Stimulated activated CD4-positive, alpha-beta T cell treated with anti-CD3 and anti-CD28 coated beads, Interleukin-1b, Interleukin-23, amount 100 ng/mL, for 48 hours (primary cell): ENCODE data around the gene FEM1B.

Source experiments
- DNase-seq: peaks from one replicate; pipeline ENCODE4 v3.0.0-alpha.2; 2020

Gene FEM1B

DNA sequence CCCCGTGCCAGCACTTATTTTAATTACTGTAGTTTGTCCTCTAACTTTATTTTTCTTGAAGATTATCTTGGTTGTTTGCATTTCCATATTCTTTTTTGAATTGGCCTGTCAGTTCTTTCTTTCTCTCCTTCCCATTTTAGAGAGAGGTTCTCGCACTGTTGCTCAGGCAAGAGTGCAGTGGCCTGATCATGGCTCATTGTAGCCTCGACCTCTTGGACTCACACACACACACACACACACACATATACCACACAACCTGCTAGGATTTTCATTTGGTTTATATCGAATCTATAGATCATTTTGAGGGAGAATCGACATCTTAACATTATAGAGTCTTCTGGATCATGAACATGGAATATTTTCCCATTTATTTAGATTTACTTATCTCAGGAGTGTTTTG is 8.7 kb downstream of the FEM1B start:
- DNase-seq = no peak

DNA sequence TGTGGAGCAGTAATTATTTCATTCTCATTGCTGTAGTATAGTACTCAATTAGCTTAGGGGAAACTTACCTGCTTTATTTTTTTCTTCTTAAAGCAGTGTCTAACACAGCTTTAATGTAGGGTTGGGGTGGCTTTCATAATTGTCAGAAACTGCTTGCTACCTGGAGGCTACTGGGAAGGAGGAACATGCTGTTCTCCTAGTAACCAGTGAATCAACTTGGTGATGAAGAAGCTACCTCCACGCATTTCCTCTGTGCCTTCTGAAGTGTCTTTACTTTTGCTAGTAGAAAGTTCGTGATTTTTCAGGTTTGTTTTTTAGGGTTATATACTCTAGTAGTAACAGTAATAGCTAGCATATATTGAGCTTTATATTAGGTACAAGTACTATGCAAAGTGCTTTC is 11.5 kb downstream of the FEM1B start:
- DNase-seq = no peak

DNA sequence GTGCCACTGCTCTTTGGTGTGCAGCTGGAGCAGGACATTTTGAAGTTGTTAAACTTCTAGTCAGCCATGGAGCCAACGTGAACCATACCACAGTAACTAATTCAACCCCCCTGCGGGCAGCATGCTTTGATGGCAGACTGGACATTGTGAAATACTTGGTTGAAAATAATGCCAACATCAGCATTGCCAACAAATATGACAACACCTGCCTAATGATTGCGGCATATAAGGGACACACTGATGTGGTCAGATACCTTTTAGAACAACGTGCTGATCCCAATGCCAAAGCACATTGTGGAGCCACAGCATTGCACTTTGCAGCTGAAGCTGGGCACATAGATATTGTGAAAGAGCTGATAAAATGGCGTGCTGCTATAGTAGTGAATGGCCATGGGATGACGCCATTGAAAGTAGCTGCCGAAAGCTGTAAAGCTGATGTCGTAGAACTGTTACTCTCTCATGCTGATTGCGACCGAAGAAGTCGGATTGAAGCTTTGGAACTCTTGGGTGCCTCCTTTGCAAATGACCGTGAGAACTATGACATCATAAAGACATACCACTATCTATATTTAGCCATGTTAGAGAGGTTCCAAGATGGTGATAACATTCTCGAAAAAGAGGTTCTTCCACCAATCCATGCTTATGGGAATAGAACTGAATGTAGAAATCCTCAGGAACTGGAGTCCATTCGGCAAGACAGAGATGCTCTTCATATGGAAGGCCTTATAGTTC is 12.2 kb downstream of the FEM1B start:
- no peak for DNase-seq

DNA sequence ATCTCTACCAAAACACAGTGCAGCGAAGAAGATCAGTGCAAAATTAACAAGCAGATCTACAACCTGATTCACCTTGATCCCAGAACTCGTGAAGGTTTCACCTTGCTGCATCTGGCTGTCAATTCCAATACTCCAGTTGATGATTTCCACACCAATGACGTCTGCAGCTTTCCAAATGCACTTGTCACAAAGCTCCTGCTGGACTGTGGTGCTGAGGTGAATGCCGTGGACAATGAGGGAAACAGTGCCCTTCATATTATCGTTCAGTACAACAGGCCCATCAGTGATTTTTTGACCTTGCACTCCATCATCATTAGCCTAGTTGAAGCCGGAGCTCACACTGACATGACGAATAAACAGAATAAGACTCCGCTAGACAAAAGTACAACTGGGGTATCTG is 13.2 kb downstream of the FEM1B start:
- no peak for DNase-seq

DNA sequence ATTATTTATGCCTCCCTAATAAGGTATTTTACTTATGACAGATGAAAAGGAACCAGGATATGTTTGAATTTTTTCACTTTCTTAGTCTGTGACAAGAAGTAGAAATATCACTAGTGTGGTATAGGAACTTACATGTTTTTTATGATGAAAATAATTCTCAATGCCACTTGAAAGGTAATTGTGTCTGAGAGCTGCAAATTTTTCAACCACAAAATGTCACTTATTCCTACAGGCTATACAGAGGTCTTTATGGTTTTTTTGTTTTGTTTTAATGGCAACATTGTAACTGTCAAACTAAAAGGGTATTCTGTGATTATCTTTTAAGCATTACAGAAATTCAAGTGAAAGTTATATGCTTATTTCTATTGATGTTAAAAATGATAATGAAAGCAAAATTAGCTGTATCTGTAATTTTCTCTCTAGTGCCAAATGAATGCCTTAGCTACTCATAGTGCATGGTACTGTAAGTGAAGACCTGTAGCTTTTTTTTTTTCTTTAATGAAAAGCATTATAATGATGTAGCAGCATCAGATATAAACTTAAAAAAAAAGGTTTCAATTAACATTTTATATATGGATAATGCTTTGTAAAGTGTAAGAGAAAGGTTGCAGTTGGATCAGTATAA is 14.7 kb downstream of the FEM1B start:
- DNase-seq = no peak

DNA sequence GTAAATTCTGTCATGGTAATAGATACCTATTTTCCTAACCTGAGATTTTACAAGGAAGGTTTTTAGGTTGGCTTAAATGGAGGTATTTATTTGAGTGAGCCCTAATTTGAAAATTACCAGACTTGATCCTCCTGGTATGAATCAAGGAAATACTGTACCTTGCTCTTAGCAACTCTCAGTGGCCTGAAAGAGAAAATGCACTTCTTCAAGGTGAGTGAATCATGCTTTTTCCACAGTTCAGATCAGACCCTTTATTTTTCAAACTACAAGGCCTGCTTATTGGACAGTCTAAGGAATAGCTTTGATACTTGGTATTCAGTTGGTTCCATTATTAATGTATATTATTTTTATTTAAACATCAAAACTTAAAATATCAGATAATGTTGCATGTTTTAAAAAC is 15.4 kb downstream of the FEM1B start:
- no peak for DNase-seq

DNA sequence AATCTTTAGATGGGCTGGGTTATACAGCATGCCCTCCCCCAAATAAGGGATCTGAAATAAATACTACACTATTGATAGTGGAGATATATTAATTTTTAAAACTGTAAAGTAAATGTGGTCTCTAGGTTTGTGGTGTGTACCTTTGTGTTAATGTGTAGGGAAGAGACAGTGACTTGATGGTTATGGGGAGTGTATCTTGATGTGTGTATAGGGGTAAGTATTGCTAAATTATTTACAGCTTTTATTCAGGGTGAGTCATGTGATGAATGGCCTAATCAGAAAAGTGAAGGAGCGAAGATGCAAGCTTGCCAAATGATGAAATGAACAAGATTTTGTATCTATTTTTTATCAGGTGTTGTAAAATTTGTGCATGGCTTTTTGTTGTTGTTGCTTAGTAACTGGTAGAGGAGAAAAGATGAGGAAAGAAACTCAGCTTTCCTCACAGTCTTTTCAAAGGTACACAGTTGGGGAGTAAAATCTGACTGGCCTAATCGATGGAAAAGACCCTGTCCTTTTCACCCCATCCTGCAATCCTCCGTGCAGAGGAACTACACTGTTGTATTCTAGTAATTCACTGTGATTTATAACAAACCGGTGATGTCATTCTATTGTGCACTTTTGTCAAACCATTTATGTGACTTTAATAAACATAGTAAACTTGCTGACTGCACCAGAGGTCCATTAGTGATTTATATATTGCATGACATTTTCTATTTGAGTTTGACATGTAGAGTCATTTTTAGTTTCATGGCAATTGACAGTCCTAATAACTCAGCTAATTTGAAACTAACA is 17.7 kb downstream of the FEM1B start:
- DNase-seq = no peak

DNA sequence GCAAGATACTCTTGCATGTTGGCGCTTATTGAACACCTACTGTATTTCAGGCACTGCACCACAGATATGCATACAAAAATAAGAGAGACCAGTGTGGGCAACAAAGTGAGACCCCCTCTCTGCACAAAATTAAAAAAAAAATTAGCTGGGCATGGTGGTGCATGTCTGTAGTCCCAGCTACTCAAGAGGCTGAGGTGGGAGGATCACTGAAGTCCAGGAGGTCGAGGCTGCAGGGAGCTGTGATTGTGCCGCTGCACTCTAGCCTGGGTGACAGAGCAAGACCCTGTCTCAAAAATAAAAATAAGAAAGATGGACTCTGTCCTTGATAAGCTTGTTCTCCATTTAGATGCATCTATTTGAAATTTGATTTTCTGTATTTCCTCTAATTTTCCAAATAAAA is 20.8 kb downstream of the FEM1B start:
- DNase-seq = no peak

DNA sequence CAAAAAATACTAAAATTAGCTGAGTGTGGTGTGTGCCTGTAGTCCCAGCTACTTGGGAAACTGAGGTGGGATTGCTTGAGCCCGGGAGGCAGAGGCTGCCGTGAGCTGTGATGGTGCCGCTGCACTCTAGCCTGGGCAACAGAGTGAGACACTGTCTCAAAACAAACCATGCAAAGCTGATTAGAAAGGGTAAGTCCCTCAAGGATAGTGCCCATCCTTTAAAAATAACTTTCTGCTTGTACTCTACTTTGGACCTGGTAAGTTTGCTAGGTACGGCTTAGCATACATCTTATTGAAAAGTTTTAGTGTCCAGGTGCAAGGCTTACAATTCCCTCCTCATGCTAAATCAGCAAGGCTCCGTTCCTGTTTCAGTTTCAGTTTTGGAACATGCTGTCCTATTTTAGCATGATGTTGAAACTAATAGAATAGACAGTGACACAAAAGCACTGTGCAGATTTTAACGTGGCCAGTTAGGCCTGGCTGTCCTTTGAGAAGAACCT is 21.4 kb downstream of the FEM1B start:
- no peak for DNase-seq

DNA sequence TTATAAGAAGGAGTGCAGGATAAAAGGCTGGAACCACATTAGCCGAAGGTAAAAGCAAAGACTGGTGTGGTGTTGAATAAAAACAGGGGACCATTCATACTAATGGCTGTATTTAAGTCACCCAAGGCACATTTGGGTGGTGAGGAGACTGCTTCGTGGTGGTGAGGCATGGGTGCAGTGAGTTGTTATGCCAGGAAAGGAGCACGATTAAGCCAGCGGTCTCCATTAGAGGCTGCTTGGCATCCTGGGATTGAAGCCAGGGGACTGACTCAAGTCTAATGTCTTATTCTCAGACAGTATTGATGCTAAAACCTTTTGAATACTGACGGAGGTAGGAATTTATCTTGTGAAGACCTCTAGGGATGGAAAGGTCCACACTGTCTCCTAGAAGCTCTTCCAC is 21.9 kb downstream of the FEM1B start:
- no peak for DNase-seq

DNA sequence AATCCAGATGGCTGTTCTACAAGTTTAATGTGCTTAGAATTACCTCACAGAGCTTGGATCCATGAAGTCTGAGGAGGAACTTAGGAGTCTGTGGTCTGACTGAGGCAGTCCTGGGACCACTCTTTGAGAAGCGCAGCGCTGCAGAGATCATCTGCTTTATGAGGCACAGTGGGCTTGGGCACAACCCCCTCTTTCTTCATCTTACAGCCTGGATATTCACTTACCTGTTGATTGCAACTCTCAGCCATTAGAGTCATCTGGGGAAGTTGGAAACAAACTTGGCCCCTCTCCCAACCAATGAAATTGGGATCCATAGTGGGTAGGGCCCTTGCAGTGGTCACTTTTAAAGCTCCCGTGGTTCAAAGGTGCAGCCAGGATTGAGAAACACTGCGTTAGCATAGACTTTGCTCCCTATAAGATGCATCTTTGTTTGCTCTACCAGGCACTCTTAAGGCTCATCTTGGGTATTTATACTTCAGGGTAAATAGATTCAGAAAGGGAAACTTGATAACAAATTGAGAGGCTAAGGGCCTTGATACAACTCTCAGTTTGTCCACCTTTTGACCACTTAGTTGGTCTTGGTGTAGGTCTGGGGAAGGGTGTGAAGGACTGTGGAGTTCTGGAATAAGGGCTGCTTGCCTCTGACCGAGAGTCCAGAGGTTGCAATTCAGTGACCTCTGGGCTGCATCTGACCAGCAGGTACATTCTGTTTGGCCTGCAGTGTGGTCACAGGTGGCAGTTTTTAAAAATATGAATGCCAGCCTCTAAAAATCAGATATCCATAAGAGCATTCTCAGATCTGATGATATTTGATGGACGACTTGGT is 22.8 kb downstream of the FEM1B start:
- no peak for DNase-seq

DNA sequence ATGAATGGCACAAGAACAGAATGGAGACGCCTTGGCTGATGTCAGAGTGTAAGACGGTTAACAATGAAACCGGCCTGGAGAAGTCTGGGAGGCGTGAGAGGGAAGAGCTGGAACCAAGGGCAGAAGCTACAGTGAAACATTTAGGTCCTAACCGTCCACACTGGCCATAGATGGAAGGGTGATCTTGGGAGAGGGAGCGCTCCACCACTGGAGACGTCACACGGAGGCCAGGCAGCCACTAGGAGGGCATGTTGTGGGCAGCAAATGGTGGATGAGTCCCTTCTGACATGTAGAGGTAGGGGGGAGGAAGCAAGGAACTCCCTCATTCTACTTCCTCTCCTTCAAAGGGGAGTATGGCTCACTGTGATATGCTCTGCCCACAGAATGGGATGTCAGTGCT is 23.8 kb downstream of the FEM1B start:
- DNase-seq = no peak

DNA sequence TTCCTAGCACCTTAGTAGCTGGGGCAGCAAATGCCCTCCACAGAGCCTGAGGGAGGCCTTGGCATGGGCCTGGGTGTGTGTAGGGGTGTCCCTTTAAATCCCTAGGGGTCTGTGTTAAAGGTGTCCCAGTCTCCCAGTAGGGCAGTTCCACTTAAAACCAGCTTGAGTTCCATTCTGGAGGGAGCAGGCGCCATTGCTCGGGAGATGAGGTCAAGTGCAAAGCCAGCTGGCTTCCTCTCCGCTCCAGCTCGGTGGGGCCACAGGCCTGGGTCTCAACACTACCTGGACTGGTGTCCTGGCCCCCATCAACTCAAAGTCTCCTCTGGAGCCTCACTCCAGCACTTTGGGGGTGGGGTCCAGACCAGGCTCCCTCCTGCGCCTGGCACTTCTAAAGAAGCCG is 25.2 kb downstream of the FEM1B start:
- no peak for DNase-seq

DNA sequence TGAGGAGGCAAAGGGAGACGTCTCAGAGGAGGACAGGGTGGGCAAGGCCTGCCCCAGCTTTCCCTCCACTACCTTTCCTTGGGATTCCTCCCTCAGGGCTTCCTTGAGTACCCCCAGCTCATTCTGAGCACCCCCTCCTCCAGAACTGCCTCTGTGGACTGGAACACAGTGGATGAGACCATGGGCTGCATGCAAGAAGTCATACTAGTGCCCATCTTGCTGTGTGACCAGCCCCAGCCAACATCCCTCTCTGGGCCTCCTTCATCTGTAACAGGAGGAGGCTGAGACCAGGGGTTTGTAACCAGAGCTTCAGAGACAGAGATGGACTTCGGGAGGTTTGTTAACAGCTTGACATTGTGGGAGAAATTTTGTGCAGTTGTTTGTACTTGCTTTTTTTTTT is 25.6 kb downstream of the FEM1B start:
- DNase-seq = no peak

DNA sequence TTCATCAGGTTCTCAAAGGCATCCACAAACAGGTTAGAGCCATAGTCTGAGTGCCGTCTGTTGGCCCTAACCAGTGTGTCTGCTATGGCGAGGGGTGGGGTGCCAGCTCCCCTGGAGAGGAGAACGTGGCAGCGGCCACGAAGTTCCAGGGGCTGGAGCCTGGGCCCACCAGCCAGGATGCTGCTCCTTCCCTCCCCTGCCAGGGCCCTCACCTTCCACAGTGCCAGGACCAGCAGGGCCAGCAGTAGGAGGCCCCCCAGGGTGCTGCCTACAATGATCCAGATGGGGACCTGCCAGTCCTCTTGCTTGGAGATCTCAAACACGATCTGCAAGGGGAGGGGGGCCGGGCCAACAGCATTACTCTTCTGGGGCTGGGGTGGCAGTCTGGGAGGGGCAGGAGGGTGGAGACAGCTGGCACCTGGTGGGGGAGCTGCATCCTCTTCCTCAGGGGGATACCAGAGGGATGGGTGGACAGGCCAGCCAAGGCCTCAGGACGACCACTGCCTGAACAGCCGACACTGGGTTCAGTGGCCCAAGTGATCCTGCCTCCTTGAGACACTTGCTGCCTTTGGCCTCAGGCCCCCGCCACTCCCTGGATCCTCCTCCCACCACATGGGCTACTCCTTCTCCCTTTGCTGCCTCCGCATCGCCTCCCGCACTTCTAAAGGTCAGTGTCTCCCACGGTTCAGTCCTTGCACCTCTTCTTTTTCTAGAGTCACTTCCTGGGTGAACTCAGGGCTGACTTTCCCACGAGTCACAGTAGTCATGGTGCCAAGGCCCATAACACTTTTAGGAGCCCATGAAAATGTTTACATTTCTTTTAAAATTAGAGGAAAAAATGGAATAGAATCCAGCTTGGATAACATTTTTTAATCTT is 26.3 kb downstream of the FEM1B start:
- DNase-seq = no peak

DNA sequence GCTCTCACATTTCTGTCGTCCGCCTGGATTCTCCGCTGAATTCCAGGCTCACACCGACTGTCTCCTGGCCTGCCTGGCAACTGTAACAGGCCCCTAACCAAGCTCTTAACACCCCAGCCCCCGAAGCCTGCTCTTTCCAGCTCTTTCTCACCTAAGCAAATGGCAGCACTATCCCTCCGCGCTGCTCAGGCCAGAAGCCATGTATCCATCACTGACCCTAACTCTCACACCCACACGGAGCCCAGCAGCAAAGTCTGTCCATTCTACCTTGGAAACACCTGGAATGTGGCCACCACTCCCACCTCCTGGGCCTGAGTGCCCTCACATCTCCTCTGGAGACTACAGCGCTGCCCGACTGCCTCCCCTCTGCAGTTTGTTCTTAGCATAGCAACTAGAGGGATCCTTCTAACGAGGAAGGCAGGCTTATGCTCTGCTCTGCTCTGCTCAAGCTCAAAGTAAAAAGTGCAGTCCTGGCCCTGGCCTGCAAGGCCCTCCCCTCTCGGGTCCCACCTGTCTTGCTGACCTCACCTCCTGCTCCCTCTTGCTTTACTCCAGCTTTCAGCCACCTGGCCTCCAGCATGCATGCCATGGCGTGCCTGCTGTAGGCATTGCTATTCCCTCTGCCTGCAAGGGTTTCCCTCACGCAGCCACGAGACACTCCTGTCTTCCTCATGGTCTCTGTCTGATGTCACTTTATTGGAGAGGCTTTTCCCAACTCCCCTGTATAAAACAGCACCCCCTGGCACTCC is 27.2 kb downstream of the FEM1B start:
- no peak for DNase-seq

DNA sequence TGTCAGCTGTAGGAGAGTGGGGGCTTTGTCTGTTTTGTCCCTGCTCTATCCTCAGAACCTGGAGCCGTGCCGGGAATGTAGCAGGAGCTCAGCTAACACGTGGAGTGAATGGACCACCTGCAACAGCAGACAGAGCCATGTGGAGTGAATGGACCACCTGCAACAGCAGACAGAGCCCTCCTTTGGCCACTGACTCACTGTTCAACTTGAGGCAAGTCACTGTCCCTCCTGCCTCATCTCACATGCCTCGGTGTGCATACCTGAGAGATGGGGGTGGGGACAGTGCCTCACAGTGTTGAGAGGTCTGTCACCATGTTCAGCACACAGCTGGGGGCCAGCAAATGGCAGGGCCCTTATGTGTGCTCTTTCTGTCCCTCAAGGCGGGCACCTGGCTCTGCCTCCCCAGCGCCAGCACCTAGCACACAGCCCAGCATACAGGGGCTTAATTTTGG is 27.9 kb downstream of the FEM1B start:
- no peak for DNase-seq

DNA sequence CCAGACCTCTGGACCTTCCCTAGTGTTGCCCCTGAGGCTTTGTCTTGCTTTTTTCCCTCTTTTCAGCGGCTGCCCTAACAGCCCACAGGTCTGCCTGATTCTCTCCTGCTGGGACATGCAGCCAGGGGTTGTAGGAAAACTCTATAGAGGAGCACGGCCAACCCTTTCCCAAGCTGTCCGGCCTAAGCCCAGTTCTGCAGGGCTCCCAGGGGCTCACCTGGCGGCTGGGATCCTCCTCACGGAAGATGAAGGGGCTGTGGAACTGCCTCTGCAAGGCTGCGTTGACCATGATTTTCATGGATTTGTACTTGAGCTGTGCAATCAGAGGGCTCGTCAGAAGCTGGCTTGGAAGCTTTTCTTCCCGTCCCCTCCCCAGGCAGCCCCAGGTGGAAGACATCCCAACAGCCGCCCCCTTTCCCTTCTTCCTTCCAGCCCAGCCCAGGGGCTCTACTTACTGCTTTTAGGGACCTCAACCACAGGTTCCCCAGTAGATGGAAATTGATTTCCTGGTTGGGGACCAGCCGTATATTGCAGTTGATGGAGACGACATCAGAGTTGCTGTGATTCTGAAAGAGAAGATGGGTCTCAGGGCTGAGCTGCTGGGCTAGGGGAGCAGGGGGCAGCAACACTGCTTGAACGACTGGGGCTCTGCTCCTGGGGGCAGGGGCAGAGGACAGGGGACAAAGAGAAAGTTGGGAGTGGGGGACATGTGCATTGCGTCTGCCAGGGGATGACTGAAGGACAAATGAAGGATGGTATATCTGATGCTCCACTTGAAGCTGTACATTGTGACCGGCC is 29.8 kb downstream of the FEM1B start:
- DNase-seq = no peak

DNA sequence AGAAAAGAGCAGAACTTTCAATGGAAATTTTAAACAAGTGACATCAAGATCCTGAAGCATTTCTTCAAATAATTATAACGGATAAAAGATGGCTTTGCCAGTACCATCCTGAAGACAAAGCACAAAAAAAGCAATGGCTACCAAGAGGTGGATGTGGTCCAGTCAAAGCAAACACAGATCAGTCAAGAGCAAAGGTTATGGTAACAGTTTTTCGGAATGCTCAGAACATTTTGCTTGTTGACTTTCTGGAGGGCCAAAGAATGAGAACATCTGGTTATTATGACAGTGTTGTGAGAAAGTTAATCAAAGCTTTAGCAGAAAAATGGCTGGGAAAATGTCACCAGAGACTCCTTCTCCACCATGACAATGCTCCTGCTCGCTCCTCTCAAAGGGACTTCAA is 31.5 kb downstream of the FEM1B start:
- DNase-seq = no peak

DNA sequence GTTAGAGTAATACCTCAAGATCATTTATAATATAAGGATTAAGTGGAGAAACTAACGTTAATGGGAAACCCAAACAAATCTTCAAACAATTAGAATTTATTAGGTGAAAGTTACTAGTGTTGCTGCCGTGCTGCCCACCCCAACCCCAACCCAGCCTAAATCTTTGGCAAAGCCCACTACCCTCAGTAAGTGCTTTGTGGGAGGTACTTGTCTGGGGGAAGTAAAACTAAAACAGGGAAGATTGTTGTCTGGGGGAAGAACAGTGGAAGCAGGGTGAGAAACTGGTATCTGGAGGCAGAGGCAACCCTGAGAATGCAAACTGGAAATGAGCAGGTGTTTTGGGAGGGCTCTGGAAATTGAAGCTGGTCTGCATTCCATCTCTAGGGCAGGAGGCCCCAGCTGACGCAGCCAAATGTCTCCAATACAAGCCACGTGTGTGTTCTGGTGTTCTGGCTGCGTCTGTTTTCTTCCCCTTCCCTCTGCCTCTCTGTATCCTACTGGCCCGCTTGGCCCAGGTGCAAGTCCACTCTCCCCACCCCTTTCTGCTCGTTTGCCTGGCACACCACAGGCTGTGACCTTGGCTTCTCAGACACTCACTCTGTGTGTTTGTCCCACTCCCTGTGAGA is 32.7 kb downstream of the FEM1B start:
- DNase-seq = no peak
